NT2/D1 (cell line): ENCODE results near the gene PTPN1.

Experiments
- DNase-seq: peaks from one replicate; pipeline ENCODE4 v3.0.0-alpha.2; 2011; ENCODE audit warnings: low read depth, low spot score
- H3K27me3 ChIP-seq: 2 replicates; pipeline ENCODE4 v1.6.0; 2011; ENCODE audit warnings: mild to moderate bottlenecking; ENCODE audit not compliant: insufficient read length, insufficient read depth
- H3K36me3 ChIP-seq: 2 replicates; pipeline ENCODE4 v1.6.1; 2011; ENCODE audit warnings: mild to moderate bottlenecking, low read length, mixed read lengths; ENCODE audit not compliant: insufficient read depth, insufficient read length
- H3K4me1 ChIP-seq: 2 replicates; pipeline ENCODE4 v1.5.1; 2011; ENCODE audit not compliant: insufficient read depth, insufficient read length
- H3K4me3 ChIP-seq: 2 replicates; pipeline ENCODE4 v1.5.1; 2011; ENCODE audit warnings: low read depth; ENCODE audit not compliant: insufficient read length
- H3K9ac ChIP-seq: 2 replicates; pipeline ENCODE4 v1.6.0; 2011; ENCODE audit warnings: low read depth; ENCODE audit not compliant: insufficient read length
- H3K9me3 ChIP-seq: 2 replicates; pipeline ENCODE4 v1.5.1; 2011; ENCODE audit warnings: mild to moderate bottlenecking, low read length; ENCODE audit not compliant: insufficient read depth
- SUZ12 ChIP-seq: IDR thresholded peaks from 2 replicates; pipeline ENCODE4 v1.6.1; 2011; ENCODE audit not compliant: insufficient read length, insufficient read depth; ENCODE audit errors: extremely low read depth
- YY1 ChIP-seq: IDR thresholded peaks from 2 replicates; pipeline ENCODE4 v1.6.1; 2011; ENCODE audit not compliant: insufficient read length, insufficient read depth
- ZNF274 ChIP-seq: IDR thresholded peaks from 2 replicates; pipeline ENCODE4 v1.6.1; 2011; ENCODE audit warnings: mild to moderate bottlenecking, low read depth, low read length

PTPN1 gene

GRCh38 chr20:50559149-50559548 is 49.0 kb downstream of the PTPN1 start:
- H3K27me3 ChIP-seq: no peaks in the 10 kb centered on the region
- DNase-seq: no peak
- H3K9me3 ChIP-seq: no peaks in the 10 kb centered on the region
- no peaks in the 10 kb centered on the region for H3K4me1 ChIP-seq
- TF ChIP-seq YY1 (no peak), SUZ12 (no peak), ZNF274 (no peak)
- peaks cover 31% of the 10 kb centered on the region for H3K36me3 ChIP-seq
- no peak overlapping the region for H3K4me3 ChIP-seq
- no peak overlapping the region for H3K9ac ChIP-seq

GRCh38 chr20:50559856-50560638 is 49.9 kb downstream of the PTPN1 start:
- H3K27me3 ChIP-seq: no peaks in the 10 kb centered on the region
- TF ChIP-seq YY1: no peak
- TF ChIP-seq ZNF274: no peak
- no peak for TF ChIP-seq SUZ12
- no peak overlapping the region for H3K4me3 ChIP-seq
- H3K9me3 ChIP-seq: no peaks in the 10 kb centered on the region
- no peak overlapping the region for H3K9ac ChIP-seq
- H3K36me3 ChIP-seq: peaks cover 39% of the 10 kb centered on the region
- no peak for DNase-seq
- H3K4me1 ChIP-seq: no peaks in the 10 kb centered on the region

- DNase-seq: no peak
- Histone ChIP-seq H3K4me1 (no peaks in the 10 kb centered on the region), H3K4me3 (no peak overlapping the region), H3K9ac (no peak overlapping the region), H3K27me3 (no peaks in the 10 kb centered on the region), H3K9me3 (no peaks in the 10 kb centered on the region), H3K36me3 (peaks cover 47% of the 10 kb centered on the region)
- TF ChIP-seq ZNF274: no peak
- TF ChIP-seq YY1: no peak
- TF ChIP-seq SUZ12: no peak
Measured at GRCh38 chr20:50560867-50561266, 50.7 kb downstream of the PTPN1 start.

DNA sequence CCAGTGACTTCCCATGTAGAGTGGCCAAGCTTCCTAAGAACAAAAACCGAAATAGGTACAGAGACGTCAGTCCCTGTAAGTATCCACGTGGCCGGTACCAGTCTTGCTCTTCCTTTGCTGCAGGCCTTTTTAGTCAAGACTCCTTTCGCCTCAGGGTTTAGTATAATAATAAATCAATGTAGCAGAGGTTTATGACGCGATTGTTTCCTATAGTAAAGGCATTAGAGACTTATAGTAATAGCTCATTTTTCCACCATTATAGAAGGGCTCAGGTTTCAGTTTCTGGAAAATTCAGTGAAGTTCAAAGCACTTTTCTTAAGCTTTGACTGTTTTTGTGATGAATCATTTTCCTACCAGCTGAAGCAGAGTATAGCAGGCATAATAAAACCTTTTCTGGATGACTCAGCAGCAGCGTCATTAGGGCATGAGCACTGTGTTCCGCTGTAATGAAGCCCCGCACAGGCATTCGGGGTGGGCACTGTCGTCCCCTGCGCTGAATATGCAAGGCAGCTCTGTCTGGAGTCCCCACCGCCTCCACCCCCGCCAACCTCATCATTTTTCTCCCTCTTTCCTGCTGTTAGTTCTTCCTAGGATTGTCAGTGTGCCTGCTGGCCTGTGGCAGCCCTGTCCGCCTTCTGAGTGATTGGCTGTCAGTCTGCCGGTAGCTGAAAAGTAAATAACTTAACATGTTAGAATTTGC is 51.3 kb downstream of the PTPN1 start:
- Histone ChIP-seq H3K4me1 (no peaks in the 10 kb centered on the region), H3K9ac (no peak overlapping the region), H3K4me3 (no peak overlapping the region), H3K36me3 (peaks cover 53% of the 10 kb centered on the region), H3K27me3 (no peaks in the 10 kb centered on the region), H3K9me3 (no peaks in the 10 kb centered on the region)
- DNase-seq: peak; percentile 6
- no peak for TF ChIP-seq YY1
- TF ChIP-seq ZNF274: no peak
- no peak for TF ChIP-seq SUZ12

DNA sequence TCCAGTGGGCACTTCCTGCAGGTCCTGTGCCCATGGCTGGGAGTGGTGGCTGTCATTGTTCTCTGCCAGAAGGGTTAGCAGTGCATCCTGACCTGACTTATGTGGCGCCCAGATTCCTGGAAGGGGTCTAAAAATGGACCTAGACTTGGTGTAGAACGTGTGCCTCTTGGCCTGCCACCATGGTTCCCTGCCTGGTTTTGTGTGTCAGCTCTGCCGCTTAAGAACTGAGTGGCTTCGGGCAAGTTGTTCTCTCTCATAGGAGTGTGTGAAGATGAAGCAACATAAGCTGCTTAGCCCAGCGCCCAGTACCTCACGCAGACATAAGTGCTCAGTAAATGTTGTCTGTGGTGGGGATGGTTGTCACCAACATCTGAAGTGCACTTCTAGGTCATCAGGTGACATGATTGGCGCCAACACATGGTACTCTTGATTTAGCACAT is 52.1 kb downstream of the PTPN1 start:
- TF ChIP-seq YY1 (no peak), ZNF274 (no peak), SUZ12 (no peak)
- H3K36me3 ChIP-seq: peaks cover 57% of the 10 kb centered on the region
- DNase-seq: no peak
- no peaks in the 10 kb centered on the region for H3K9me3 ChIP-seq
- H3K4me3 ChIP-seq: no peak overlapping the region
- no peak overlapping the region for H3K9ac ChIP-seq
- no peaks in the 10 kb centered on the region for H3K4me1 ChIP-seq
- no peaks in the 10 kb centered on the region for H3K27me3 ChIP-seq

- DNase-seq: no peak
- H3K4me3 ChIP-seq: no peak overlapping the region
- H3K4me1 ChIP-seq: peaks cover 3% of the 10 kb centered on the region
- TF ChIP-seq SUZ12 (no peak), YY1 (no peak), ZNF274 (no peak)
- no peaks in the 10 kb centered on the region for H3K9me3 ChIP-seq
- H3K36me3 ChIP-seq: peaks cover 60% of the 10 kb centered on the region
- H3K27me3 ChIP-seq: no peaks in the 10 kb centered on the region
- H3K9ac ChIP-seq: no peak overlapping the region
Measured at GRCh38 chr20:50563133-50563944, 53.2 kb downstream of the PTPN1 start.
